ENCODE data around the gene HLA-DMB. TPM values are rescaled to one million over a fixed set of nuclear protein-coding genes. Genes with fewer than 3 reads are reported as not detected.

Gene HLA-DMB
- polyA plus RNA-seq (ENCODE audit: low read depth in 6 of 6), result 1,000 to 10,000 TPM; 1,171 to 1,354 (median 1,198) TPM

DNA sequence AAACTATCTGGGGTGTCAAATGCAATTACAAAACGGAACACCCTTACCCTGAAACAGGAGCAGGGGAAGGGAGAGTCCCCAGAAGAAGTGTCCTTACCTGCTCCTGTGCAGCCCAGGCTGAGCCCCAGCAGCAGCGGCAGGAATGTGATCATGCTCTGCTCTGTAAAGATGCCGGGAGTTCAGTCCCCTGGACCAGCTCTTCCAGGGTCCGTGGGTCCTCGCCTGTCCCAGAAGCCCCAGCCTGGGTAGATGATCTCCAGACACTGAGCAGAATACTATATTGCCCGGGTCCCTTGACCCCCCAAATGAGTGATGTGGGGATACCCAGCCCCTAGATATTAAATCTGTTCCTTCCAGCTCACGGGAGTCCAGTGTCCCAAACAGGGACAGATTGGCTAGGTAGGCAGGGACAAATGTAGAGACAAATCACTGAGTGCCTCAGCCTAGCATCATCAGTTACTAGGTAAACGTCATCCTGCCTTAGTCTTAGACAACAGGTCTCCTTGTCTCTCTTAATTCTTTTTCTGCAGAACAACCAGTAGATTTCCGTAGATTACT, at the start of gene HLA-DMB:
Gene HLA-DMB (minus strand): TSS at position 373 of the 558 bp plus-strand sequence. CDS start 221 bp downstream, at position 152.
- peak within 1 kb of the TSS; percentile 96 to 100 (median 98) for H3K4me3 Mint-ChIP-seq

DNA sequence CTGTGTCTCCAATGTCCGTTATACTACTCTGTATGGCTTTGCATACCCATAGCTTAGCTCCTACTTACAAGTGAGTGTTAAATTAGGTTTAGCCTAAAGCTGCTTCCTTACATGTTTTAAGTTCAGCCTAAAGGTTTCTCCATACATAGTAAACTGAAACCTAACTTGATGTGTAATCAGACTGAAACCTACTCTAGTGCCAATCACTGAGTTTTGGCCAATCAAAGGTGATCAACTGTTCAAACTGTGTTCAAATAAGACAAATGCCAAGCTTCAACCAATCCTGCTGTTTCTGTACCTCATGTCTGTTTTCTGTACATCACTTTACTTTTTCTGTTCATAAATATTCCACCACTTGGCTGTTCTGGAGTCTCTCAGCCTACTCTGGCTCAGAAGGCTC, 48.5 kb upstream of the HLA-DMB start:
- H3K4me1 Mint-ChIP-seq, result peaks cover 13 to 16% (median 15%) of the 10 kb centered on the region in 3 donors
- ATAC-seq (ENCODE audit: low read depth in 2 of 2), result no peak
- no peak for DNase-seq
- H3K36me3 Mint-ChIP-seq, result no peaks in the 10 kb centered on the region
- H3K27me3 Mint-ChIP-seq, result peaks cover 0 to 5% (median 0%) of the 10 kb centered on the region in 3 donors
- H3K4me3 Mint-ChIP-seq, result no peak overlapping the region
- no peak overlapping the region for H3K27ac Mint-ChIP-seq
- no peaks in the 10 kb centered on the region for H3K9me3 Mint-ChIP-seq

More for the DNA sequence above, at the start of gene HLA-DMB:
- H3K4me1 Mint-ChIP-seq, result peaks cover 73 to 78% (median 77%) of the 10 kb centered on the region in 3 donors
- H3K9me3 Mint-ChIP-seq, result no peaks in the 10 kb centered on the region
- H3K27me3 Mint-ChIP-seq, result no peaks in the 10 kb centered on the region
- peak within 1 kb of the TSS; percentile 98 to 100 (median 100) for H3K27ac Mint-ChIP-seq
- DNase-seq, result peak; percentile 85
- peak; percentile 57 to 60 for ATAC-seq (ENCODE audit: low read depth in 2 of 2)
- peaks cover 32 to 38% of the 10 kb centered on the region in 2 donors for H3K36me3 Mint-ChIP-seq

DNA sequence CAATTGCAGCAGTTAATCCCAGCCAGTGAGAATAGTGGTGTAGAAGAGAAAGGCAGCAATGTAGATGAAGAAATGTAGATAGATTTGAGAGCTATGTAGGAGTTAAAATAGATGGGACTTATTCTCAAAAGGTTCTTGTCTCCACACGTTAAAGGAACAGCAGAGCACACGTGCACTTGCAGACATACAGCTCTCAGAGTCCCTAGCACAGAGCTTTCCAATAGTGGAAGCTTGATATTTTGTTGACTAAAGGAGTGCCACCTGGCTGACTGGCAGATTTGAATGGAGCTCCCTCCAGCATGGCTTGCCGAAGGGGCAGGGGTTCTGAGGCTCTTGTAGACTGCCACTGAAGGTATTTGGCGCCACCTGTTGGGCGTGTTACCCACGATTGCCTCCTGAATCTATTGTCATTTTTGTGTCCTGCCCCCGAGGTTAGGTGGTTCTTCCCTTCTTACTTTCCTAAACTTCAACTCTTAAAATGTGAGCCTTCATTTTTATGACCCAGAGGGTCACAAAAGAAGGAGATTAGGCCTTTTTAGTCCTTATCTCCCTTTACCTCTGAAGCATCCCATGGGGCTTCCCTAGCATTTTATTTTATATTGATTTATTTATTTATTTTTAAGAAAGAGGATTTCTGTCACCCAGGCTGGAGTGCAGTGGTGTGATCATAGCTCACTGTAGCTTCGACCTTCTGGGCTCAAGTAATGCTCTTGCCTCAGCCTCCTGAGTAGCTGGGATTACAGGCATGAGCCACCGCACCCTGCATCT, 44.0 kb upstream of the HLA-DMB start:
- DNase-seq (peak; percentile 84), ATAC-seq (ENCODE audit: low read depth in 2 of 2) (peak; percentile 96 to 98)
- peak overlapping the region in 1 of 8 donors; percentile 2 for H3K4me3 Mint-ChIP-seq
- H3K27me3 Mint-ChIP-seq, result no peaks in the 10 kb centered on the region
- H3K36me3 Mint-ChIP-seq, result peaks cover 10 to 13% of the 10 kb centered on the region in 2 donors
- H3K27ac Mint-ChIP-seq, result peak overlapping the region; percentile 5 to 96 (median 42)
- no peaks in the 10 kb centered on the region for H3K9me3 Mint-ChIP-seq
- H3K4me1 Mint-ChIP-seq, result peaks cover 31 to 35% (median 34%) of the 10 kb centered on the region in 3 donors

DNA sequence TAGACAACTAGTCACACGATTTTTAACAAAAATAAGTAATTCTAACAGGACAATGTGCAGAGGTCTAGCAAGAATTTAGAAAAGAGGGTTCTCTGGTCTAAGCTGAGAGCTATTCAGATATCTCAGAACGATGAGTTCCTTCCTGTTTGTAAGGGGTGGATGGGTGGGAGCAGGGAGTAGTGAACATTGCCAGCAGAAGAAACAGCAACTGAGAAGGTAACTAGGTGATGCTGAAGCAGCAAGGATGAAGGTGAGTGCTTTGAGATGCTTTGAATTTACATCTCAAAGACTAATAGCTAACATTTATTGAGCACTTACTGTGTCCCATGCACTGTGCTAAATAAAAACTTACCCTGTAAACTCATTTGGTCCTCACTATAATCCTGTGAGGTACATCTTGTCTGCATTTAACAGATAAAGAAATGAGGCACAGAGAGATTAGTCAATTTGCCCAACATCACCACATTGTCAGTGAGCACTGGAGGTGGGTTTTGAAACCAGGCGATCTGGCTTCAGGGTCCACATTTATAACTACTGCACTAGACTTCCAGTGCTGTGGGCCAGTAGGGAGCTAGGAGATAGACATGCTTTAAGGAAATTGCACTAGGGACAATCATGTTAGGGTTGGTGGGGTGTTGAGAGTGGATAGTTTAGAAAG, 43.3 kb upstream of the HLA-DMB start:
- H3K4me1 Mint-ChIP-seq, result peaks cover 35 to 37% (median 37%) of the 10 kb centered on the region in 3 donors
- H3K27me3 Mint-ChIP-seq, result no peaks in the 10 kb centered on the region
- H3K36me3 Mint-ChIP-seq, result peaks cover 14 to 18% of the 10 kb centered on the region in 2 donors
- ATAC-seq (ENCODE audit: low read depth in 2 of 2) (no peak), DNase-seq (no peak)
- peak overlapping the region; percentile 27 to 96 (median 58) for H3K27ac Mint-ChIP-seq
- H3K4me3 Mint-ChIP-seq, result peak overlapping the region in 1 of 8 donors; percentile 2
- no peaks in the 10 kb centered on the region for H3K9me3 Mint-ChIP-seq

DNA sequence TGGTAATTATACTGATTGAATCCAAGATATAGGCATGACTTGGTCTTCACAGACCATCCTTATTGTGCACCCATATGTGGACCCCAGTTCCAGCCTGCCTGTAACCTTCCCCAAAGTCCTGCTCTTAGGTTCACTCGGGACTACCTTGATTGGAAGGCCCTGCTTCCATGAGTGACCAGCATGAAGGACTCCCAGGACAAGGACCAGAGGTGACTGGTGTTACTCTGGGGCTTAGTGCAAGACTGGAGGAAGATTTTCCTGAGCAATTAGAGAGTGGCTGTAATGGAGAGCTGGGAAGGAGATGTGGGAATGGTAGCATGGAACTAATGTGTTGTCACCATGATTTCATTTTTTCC, 42.6 kb upstream of the HLA-DMB start:
- H3K9me3 Mint-ChIP-seq, result no peaks in the 10 kb centered on the region
- ATAC-seq (ENCODE audit: low read depth in 2 of 2), result no peak
- peak overlapping the region in 1 of 8 donors; percentile 1 for H3K4me3 Mint-ChIP-seq
- peaks cover 14 to 18% of the 10 kb centered on the region in 2 donors for H3K36me3 Mint-ChIP-seq
- H3K27ac Mint-ChIP-seq, result peak overlapping the region in 3 of 6 donors; percentile 27 to 88 (median 60)
- no peaks in the 10 kb centered on the region for H3K27me3 Mint-ChIP-seq
- DNase-seq, result no peak
- H3K4me1 Mint-ChIP-seq, result peaks cover 35 to 43% (median 41%) of the 10 kb centered on the region in 3 donors

DNA sequence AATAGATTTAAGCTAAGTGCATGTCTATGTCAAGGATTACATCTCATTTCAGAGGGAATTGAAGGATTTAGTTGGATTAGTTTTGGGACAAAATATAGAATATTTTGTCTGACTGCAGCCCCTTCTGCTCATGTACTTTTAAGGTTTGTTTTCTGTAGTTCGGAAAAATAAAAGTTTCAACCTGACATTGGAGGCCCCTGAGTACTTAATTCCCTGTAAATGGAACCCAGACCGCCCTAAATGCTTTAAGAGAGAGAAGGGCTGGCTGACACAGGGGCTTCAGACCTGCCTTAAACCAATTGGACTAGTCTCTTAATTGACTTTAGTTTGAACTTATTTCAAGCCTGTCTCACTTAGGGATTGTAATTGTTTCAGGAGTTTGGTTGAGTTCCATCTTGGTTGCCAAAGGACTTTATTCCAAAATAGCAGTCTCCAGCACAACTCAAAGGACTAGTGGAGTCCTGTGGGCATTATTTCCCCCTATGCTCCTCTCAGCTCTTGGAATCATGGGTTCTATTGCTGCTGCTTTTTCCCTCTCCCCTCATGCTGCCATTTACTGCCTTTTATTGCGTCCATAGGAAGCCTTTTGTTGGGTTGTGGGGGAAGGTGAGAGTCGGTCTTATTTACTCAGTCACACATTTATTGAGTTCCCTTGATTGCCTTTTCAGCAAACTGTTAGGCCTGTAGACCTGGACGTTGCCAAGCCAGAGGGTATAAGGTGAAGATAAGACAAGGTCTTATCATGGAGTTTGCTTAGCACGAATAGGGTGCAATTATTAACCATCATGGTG, 42.1 kb upstream of the HLA-DMB start:
- no peak overlapping the region for H3K4me3 Mint-ChIP-seq
- H3K36me3 Mint-ChIP-seq, result peaks cover 18 to 22% of the 10 kb centered on the region in 2 donors
- DNase-seq, result no peak

DNA sequence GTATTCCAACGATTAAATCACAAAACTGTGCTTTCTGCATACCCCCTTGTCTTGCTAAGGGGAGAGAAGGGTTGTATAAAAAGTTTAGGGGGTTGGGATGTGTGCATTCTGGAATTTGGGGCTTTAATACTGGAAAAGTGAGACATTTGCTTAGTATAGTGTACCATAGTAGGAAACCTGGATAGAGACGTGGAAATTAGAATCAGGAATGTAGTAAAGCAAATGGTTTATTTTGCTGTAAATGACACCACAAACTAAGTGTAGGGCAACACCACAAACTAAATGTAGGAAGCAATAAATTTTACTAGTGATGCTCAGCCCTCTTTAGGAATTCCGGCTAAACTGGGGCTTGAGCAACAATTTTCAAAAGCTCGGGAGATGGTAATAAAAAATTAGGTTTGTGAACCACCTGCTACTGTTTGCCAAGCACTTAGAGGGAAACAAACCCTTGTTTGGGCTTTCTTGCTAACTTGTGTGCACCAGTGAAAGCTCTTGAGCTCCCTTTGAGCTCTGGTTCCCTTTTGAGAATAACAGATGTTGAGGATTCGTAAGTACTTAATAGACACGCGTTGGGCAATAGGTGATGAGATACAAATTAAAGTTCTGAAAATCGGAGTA, 41.4 kb upstream of the HLA-DMB start:
- ATAC-seq (ENCODE audit: low read depth in 2 of 2) (no peak), DNase-seq (no peak)
- Mint-ChIP-seq H3K27ac (peak overlapping the region in 5 of 6 donors; percentile 24 to 84 (median 68)), H3K36me3 (peaks cover 23 to 29% of the 10 kb centered on the region in 2 donors), H3K9me3 (no peaks in the 10 kb centered on the region), H3K27me3 (no peaks in the 10 kb centered on the region), H3K4me1 (peaks cover 41 to 52% (median 48%) of the 10 kb centered on the region in 3 donors), H3K4me3 (no peak overlapping the region)

More for the DNA sequence above, 42.1 kb upstream of the HLA-DMB start:
- Mint-ChIP-seq H3K27ac (peak overlapping the region in 5 of 6 donors; percentile 19 to 84 (median 62)), H3K27me3 (no peaks in the 10 kb centered on the region), H3K9me3 (no peaks in the 10 kb centered on the region), H3K4me1 (peaks cover 36 to 47% (median 43%) of the 10 kb centered on the region in 3 donors)
- no peak for ATAC-seq (ENCODE audit: low read depth in 2 of 2)

DNA sequence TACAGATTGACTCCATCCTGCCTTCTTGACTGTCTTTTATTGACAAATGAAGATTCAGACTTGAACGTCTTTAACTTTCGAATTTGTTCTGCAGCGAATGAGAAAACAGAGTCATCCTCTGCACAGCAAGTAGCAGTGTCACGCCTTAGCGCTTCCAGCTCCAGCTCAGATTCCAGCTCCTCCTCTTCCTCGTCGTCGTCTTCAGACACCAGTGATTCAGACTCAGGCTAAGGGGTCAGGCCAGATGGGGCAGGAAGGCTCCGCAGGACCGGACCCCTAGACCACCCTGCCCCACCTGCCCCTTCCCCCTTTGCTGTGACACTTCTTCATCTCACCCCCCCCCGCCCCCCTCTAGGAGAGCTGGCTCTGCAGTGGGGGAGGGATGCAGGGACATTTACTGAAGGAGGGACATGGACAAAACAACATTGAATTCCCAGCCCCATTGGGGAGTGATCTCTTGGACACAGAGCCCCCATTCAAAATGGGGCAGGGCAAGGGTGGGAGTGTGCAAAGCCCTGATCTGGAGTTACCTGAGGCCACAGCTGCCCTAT, 39.7 kb upstream of the HLA-DMB start:
- no peak for DNase-seq
- ATAC-seq (ENCODE audit: low read depth in 2 of 2), result no peak
- H3K36me3 Mint-ChIP-seq, result peaks cover 31 to 45% of the 10 kb centered on the region in 2 donors
- H3K9me3 Mint-ChIP-seq, result no peaks in the 10 kb centered on the region
- H3K27me3 Mint-ChIP-seq, result no peaks in the 10 kb centered on the region
- H3K4me3 Mint-ChIP-seq, result peak overlapping the region in 2 of 8 donors; percentile 15 to 35
- H3K4me1 Mint-ChIP-seq, result peaks cover 57 to 65% (median 61%) of the 10 kb centered on the region in 3 donors
- H3K27ac Mint-ChIP-seq, result peak overlapping the region in 4 of 6 donors; percentile 15 to 68 (median 56)

DNA sequence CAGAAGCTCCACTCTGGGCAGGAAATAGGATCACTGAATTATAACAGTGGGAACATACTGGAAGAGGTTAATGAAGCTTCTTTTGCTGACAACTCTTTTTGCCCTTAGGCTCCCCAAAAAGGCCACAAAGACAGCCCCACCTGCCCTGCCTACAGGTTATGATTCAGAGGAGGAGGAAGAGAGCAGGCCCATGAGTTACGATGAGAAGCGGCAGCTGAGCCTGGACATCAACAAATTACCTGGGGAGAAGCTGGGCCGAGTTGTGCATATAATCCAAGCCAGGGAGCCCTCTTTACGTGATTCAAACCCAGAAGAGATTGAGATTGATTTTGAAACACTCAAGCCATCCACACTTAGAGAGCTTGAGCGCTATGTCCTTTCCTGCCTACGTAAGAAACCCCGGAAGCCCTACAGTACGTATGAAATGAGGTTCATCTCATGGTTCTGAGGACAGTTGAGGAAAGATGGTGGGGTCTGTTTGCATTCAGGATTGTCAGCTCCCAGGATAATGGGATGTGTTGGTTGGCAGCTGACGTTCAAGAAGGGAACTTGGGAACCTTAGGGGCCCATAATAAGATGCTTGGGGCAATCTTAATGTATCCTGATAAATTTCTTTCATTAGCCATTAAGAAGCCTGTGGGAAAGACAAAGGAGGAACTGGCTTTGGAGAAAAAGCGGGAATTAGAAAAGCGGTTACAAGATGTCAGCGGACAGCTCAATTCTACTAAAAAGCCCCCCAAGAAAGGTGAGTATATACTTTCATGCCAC, 39.1 kb upstream of the HLA-DMB start:
- ATAC-seq (ENCODE audit: low read depth in 2 of 2) (no peak), DNase-seq (no peak)
- Mint-ChIP-seq H3K27ac (peak overlapping the region in 4 of 6 donors; percentile 61 to 73 (median 72)), H3K4me1 (peaks cover 58 to 68% (median 64%) of the 10 kb centered on the region in 3 donors), H3K9me3 (no peaks in the 10 kb centered on the region), H3K4me3 (peak overlapping the region in 2 of 8 donors; percentile 9 to 30), H3K36me3 (peaks cover 36 to 52% of the 10 kb centered on the region in 2 donors), H3K27me3 (no peaks in the 10 kb centered on the region)

DNA sequence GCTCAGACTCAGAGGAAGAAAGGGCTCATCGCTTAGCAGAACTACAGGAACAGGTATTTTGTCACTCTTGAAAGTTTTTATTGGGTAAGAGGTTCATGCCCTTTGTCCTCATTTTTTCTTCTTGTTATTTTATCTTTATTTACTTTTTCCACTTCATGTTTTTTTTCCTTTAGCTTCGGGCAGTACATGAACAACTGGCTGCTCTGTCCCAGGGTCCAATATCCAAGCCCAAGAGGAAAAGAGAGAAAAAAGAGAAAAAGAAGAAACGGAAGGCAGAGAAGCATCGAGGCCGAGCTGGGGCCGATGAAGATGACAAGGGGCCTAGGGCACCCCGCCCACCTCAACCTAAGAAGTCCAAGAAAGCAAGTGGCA, 37.1 kb upstream of the HLA-DMB start:
- H3K27me3 Mint-ChIP-seq, result no peaks in the 10 kb centered on the region
- ATAC-seq (ENCODE audit: low read depth in 2 of 2) (no peak), DNase-seq (no peak)
- H3K4me3 Mint-ChIP-seq, result peak overlapping the region in 5 of 8 donors; percentile 9 to 67 (median 20)
- no peaks in the 10 kb centered on the region for H3K9me3 Mint-ChIP-seq
- peak overlapping the region in 3 of 6 donors; percentile 70 to 89 (median 78) for H3K27ac Mint-ChIP-seq
- peaks cover 48 to 64% of the 10 kb centered on the region in 2 donors for H3K36me3 Mint-ChIP-seq
- H3K4me1 Mint-ChIP-seq, result peaks cover 59 to 66% (median 60%) of the 10 kb centered on the region in 3 donors

DNA sequence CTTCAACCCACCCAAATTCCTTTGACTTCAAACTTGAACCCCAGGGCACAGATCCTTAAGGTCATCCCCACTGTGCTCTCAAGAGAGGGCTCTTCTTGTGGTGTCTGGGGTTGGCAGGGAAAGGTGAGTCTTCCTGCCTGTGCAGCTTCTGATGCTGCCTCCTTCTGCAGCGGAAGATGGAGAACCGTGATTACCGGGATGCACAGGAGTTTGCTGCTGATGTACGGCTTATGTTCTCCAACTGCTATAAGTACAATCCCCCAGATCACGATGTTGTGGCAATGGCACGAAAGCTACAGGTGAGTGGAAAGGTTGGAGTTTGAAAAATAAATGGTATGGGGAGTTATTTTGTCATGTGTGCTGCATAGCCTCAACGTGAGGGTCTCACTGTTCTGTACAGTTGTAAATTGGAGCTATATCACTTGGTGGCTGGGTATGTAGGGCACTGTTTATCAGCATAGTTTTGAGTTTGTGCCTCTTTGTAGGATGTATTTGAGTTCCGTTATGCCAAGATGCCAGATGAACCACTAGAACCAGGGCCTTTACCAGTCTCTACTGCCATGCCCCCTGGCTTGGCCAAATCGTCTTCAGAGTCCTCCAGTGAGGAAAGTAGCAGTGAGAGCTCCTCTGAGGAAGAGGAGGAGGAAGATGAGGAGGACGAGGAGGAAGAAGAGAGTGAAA, 36.6 kb upstream of the HLA-DMB start:
- ATAC-seq (ENCODE audit: low read depth in 2 of 2) (no peak), DNase-seq (no peak)
- no peaks in the 10 kb centered on the region for H3K9me3 Mint-ChIP-seq
- peak overlapping the region in 4 of 8 donors; percentile 1 to 67 (median 38) for H3K4me3 Mint-ChIP-seq
- H3K4me1 Mint-ChIP-seq, result peaks cover 57 to 67% (median 64%) of the 10 kb centered on the region in 3 donors
- peaks cover 51 to 68% of the 10 kb centered on the region in 2 donors for H3K36me3 Mint-ChIP-seq
- peak overlapping the region in 2 of 6 donors; percentile 70 to 89 for H3K27ac Mint-ChIP-seq
- no peaks in the 10 kb centered on the region for H3K27me3 Mint-ChIP-seq
